NB4 (cell line): ENCODE data around the gene PCNX2.

Experiments
- DNase-seq: peaks from one replicate; pipeline ENCODE4 v3.0.0; 2010; ENCODE audit warnings: low read depth
- H3K4me3 ChIP-seq: one replicate; pipeline ENCODE4 v1.5.1; 2011; ENCODE audit warnings: mild to moderate bottlenecking, low read depth, low read length, moderate library complexity
- MYC ChIP-seq: IDR thresholded peaks from 2 replicates; pipeline ENCODE4 v1.6.1; 2011; ENCODE audit warnings: low read depth, low read length
- POLR2A ChIP-seq: IDR thresholded peaks from 2 replicates; pipeline ENCODE4 v1.6.1; 2011; ENCODE audit warnings: mild to moderate bottlenecking; ENCODE audit not compliant: insufficient read length; ENCODE audit errors: extremely low read depth
- TF ChIP-seq, protein P1 (sequence below): IDR thresholded peaks from one replicate; pipeline ENCODE4 v1.5.1; 2012; ENCODE audit warnings: low read depth, low read length
- TF ChIP-seq, protein P2 (sequence below): IDR thresholded peaks from 2 replicates; pipeline ENCODE4 v1.6.1; 2011; ENCODE audit warnings: low read depth, low read length

Gene PCNX2

DNA sequence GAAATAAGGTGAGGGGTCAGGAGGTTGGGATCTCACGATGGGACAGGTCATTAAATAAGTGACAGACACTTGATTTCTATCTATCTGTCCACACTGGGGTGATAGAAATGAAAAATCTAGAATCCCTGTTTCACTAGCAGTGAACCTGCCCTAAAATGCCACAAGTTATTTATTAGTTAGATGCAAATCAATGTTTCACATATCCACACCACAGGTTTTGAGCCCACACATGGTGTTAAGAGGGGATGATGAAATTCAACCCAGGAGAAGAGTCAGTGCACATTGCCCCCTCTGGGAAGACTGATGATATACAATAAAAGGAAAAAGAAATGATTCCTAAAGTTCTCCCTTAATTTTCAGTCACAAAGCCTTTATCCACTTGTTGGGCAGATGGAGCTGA, 355.3 kb downstream of the PCNX2 start:
- no peak for TF ChIP-seq POLR2A
- no peak for TF ChIP-seq MYC
- TF ChIP-seq, protein P1, sequence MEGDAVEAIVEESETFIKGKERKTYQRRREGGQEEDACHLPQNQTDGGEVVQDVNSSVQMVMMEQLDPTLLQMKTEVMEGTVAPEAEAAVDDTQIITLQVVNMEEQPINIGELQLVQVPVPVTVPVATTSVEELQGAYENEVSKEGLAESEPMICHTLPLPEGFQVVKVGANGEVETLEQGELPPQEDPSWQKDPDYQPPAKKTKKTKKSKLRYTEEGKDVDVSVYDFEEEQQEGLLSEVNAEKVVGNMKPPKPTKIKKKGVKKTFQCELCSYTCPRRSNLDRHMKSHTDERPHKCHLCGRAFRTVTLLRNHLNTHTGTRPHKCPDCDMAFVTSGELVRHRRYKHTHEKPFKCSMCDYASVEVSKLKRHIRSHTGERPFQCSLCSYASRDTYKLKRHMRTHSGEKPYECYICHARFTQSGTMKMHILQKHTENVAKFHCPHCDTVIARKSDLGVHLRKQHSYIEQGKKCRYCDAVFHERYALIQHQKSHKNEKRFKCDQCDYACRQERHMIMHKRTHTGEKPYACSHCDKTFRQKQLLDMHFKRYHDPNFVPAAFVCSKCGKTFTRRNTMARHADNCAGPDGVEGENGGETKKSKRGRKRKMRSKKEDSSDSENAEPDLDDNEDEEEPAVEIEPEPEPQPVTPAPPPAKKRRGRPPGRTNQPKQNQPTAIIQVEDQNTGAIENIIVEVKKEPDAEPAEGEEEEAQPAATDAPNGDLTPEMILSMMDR = no peak
- TF ChIP-seq, protein P2, sequence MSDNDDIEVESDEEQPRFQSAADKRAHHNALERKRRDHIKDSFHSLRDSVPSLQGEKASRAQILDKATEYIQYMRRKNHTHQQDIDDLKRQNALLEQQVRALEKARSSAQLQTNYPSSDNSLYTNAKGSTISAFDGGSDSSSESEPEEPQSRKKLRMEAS = no peak
- no peak for DNase-seq
- H3K4me3 ChIP-seq = no peak overlapping the region

DNA sequence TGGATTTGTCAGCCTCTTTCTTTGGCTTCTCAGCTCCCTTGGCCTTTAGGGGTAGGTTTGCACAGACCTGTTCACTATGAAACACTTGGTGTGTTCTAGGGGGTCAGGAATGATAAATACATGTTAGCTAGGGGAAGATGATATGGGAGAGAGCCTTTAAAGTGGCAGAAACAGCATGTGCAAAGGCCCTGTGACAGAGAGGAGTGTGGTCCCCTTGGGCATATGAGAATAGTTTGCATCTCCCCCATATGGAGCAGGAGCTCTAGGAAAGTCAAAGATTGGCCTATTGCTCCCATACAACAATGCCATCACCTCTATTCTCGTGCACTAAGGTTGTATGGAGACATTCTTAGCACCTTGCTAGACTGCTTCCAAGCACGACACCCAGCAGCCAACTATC, 355.8 kb downstream of the PCNX2 start:
- DNase-seq = no peak
- no peak overlapping the region for H3K4me3 ChIP-seq
- TF ChIP-seq POLR2A (no peak), MYC (no peak)
- TF ChIP-seq, protein P2 = no peak
- TF ChIP-seq, protein P1 = no peak

DNA sequence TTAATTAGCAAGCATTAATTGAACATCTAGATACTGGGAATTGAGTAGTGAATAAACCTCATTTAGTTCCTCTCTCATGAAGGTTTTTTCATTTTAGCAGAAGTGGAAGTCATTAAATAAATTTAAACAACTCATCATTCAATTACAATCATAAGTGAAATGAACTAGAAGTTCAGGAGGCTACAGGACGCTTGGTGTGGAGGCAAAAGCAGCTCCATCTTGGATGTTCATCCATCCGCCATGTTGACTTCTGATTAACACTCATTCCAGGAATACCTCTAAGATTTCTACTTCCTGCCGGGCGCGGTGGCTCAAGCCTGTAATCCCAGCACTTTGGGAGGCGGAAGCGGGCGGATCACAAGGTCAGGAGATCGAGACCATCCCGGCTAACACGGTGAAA, 356.6 kb downstream of the PCNX2 start:
- DNase-seq = no peak
- TF ChIP-seq, protein P1 = no peak
- TF ChIP-seq, protein P2 = no peak
- TF ChIP-seq POLR2A = no peak
- no peak for TF ChIP-seq MYC
- no peak overlapping the region for H3K4me3 ChIP-seq

DNA sequence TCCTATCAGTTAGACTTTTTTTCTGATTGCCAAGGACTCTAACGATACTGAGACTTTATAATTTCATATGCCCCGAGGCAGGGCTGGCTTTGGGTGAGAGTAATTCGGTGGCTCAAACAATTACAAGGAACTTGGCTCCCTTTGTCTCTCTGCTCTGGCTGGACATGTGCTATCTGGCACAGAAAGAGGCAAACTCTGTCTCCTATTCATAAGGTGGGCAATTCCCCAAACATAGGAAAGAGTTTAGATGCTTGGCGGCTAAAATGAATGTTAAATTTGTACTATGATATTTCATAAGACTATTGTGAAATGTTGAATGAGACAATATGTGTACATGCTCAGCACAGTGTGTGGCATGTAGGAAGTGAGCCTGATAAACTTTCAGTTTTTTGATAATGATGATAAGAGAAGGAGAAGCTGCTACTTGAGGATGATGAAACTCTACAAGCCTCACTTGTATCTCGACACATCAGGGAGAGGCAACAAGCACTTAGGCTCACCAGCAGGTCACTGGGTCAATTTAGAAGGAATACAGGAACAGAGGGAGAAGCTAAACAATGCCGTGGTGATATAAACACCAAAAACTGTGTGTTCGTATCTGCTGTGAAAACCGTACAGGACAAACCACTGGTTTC, 357.7 kb downstream of the PCNX2 start:
- TF ChIP-seq POLR2A = no peak
- TF ChIP-seq, protein P2 = peak; percentile 49
- peak; percentile 53; the same call in 1 of the 2 replicates for TF ChIP-seq MYC
- TF ChIP-seq, protein P1 = no peak
- DNase-seq = peak; percentile 88
- H3K4me3 ChIP-seq = peak overlapping the region; percentile 4

DNA sequence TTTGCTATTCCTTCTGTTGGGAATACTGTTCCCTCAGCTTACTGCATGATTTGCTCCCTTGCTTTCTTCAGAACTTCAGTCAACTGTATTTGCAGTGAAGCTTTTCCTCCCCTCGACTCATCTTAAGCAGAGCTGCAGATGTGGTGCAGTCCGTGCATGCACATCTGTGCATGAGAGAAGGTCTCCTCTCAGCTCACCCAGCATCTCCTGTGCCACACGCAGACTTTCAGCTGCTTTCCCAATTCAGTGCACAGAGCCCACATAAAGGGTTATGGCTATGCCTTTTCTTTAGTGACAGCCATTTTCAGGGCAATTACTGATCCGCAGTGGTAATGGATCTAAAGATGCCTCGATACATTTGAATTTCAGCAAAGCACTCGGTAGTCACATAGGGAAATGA, 358.6 kb downstream of the PCNX2 start:
- TF ChIP-seq, protein P1 = no peak
- TF ChIP-seq, protein P2 = no peak
- TF ChIP-seq MYC (no peak), POLR2A (no peak)
- H3K4me3 ChIP-seq = no peak overlapping the region
- DNase-seq = no peak
